PC-3 (cell line): Measurements from ENCODE around the gene R3HCC1L.

Experiments used
- CTCF ChIP-seq: fragments of 300-600 bp; sonication (generic); conservative IDR thresholded peaks from 2 replicates; pipeline ENCODE4 v1.5.1; 2017; ENCODE audit warnings: antibody characterized with exemption, low read depth, mild to moderate bottlenecking, low read length
- EZH2 ChIP-seq: fragments of 300-600 bp; sonication (generic); IDR thresholded peaks from one replicate; pipeline ENCODE4 v1.6.1; 2017; ENCODE audit warnings: antibody characterized with exemption, mild to moderate bottlenecking, low read length; ENCODE audit not compliant: unreplicated experiment
- EZH2phosphoT487 ChIP-seq: fragments of 300-600 bp; sonication (generic); IDR thresholded peaks from 2 replicates; pipeline ENCODE4 v1.6.1; 2018; ENCODE audit warnings: mild to moderate bottlenecking, antibody characterized with exemption, low read length, borderline replicate concordance

- TF ChIP-seq CTCF (no peak), EZH2phosphoT487 (no peak), EZH2 (no peak)
These were observed 136.3 kb downstream of the R3HCC1L start for GRCh38 chr10:98270786-98271185.
